GM12892 (cell line): ENCODE results near the gene LHX4.

Experiments used
- POLR2A ChIP-seq: IDR thresholded peaks from 2 replicates; pipeline ENCODE4 v1.6.1; 2011; ENCODE audit warnings: low read depth, low read length, control low read depth
- TAF1 ChIP-seq: IDR thresholded peaks from 2 replicates; pipeline ENCODE4 v1.6.1; 2011; ENCODE audit warnings: low read depth, mild to moderate bottlenecking, control low read depth, low read length, borderline replicate concordance

DNA sequence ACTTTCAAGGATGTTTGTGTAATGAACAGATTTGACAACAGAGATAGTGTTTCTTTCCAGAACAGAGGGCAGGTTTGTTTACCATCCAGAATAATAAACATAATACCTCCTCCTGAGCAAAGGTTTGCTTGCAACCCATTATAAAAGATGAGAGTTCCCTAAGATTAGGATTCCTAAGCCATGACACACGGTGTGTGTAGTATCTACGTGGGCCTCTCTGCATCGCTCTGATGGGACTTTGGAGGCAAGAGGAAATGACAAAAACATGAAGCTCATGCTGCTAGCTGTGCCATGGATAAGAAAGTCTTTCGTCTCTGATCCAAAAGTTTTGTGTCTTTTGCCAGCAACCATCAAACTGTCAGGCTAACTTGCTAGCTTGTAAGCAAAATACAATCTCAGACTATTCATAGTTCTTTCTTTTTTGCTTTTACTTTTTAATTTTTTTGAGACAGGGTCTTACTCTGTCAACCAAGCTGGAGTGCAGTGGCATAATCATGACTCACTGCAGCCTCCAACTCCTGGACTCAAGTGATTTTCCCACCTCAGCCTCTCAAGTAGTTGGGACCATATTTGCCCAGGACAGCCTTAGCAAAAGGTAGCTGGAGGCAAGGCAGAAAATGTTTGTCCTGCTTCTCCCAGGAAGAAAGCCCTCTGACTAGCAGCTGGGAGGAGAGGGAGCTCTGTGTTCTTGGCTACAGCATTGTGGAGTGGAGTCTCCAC is 81.1 kb downstream of the LHX4 start:
- no peak for TF ChIP-seq TAF1
- no peak for TF ChIP-seq POLR2A
